CD8-positive, alpha-beta memory T cell (primary cell): ENCODE measurements around the gene C3orf62. TPM values are rescaled to one million over a fixed set of nuclear protein-coding genes. Genes with fewer than 3 reads are reported as not detected.
"Not testable (repeated sequence)": the region's sequence is repeated elsewhere in the genome, so short reads cannot be mapped to it uniquely, and the experiment has no call there.

Experiments used
- CTCF ChIA-PET: fragments of 350-600 bp; sonication (Branson Sonifier 250); formaldehyde crosslinking; loops from one replicate; lab custom pipeline; 2021; ENCODE audit warnings: antibody characterized with exemption; lab: Charles Lee
- POLR2A ChIA-PET: fragments of 350-600 bp; sonication (Branson Sonifier 250); formaldehyde crosslinking; loops from one replicate; lab custom pipeline; 2021; ENCODE audit warnings: antibody characterized with exemption; lab: Charles Lee
- DNase-seq, 5 donors: peaks; one replicate each; pipeline versions ENCODE4 v3.0.0 to v3.0.0-alpha.2; 2020 to 2022; ENCODE audit warnings: mixed read lengths in 1 of 5
- H3K27ac ChIP-seq: one replicate; pipeline ENCODE4 v1.7.0; 2013; ENCODE audit warnings: low read depth, mild to moderate bottlenecking, low read length, moderate library complexity
- H3K27me3 ChIP-seq: 2 replicates; pipeline ENCODE4 v1.7.0; 2013; ENCODE audit warnings: low read length, mild to moderate bottlenecking; ENCODE audit not compliant: insufficient read depth, poor library complexity, severe bottlenecking
- H3K36me3 ChIP-seq: 2 replicates; pipeline ENCODE4 v1.7.0; 2013; ENCODE audit warnings: mild to moderate bottlenecking, low read length, moderate library complexity; ENCODE audit not compliant: insufficient read depth
- H3K4me1 ChIP-seq: 2 replicates; pipeline ENCODE4 v1.7.0; 2013; ENCODE audit warnings: mild to moderate bottlenecking, low read length, moderate library complexity; ENCODE audit not compliant: insufficient read depth
- H3K4me3 ChIP-seq: 2 replicates; pipeline ENCODE4 v1.7.0; 2013; ENCODE audit warnings: mild to moderate bottlenecking, low read length
- H3K9me3 ChIP-seq: 2 replicates; pipeline ENCODE4 v1.7.0; 2013; ENCODE audit warnings: mild to moderate bottlenecking, low read length
- H3K27ac Mint-ChIP-seq, 8 donors: one replicate each; pipeline ENCODE4 v1.8.0; 2020 to 2021; ENCODE audit warnings: mixed read lengths in 8 of 8, mild to moderate bottlenecking in 6 of 8, inconsistent platforms in 3 of 8, moderate library complexity in 3 of 8
- H3K27me3 Mint-ChIP-seq, 2 donors: one replicate each; pipeline ENCODE4 v1.8.0; 2020 to 2021; ENCODE audit warnings: mixed read lengths in 2 of 2, mild to moderate bottlenecking in 1 of 2, moderate library complexity in 1 of 2
- H3K36me3 Mint-ChIP-seq, 3 donors: one replicate each; pipeline ENCODE4 v1.8.0; 2020 to 2021; ENCODE audit warnings: mixed read lengths in 3 of 3, inconsistent platforms in 1 of 3, mild to moderate bottlenecking in 1 of 3
- H3K4me1 Mint-ChIP-seq, 3 donors: one replicate each; pipeline ENCODE4 v1.8.0; 2020 to 2021; ENCODE audit warnings: mixed read lengths in 3 of 3, inconsistent platforms in 1 of 3, mild to moderate bottlenecking in 1 of 3
- H3K4me3 Mint-ChIP-seq, 7 donors: one replicate each; pipeline ENCODE4 v1.8.0; 2020 to 2021; ENCODE audit warnings: mixed read lengths in 7 of 7, mild to moderate bottlenecking in 6 of 7, moderate library complexity in 4 of 7, inconsistent platforms in 2 of 7
- H3K9me3 Mint-ChIP-seq, 5 donors: one replicate each; pipeline ENCODE4 v1.8.0; 2020 to 2022; ENCODE audit warnings: mixed read lengths in 5 of 5, mild to moderate bottlenecking in 3 of 5, moderate library complexity in 2 of 5, inconsistent platforms in 1 of 5
- polyA plus RNA-seq: library from polyadenylated mRNA; unstranded; fragments of 300-500 nt; fragmentation: Illumina TruSeq; gene quantifications from one replicate; pipeline ENCODE4 v1.2.3, GENCODE V29; 2021
- total RNA-seq, 2 experiments: library from RNA; stranded (reverse); gene quantifications; one replicate each; pipeline ENCODE4 v1.2.3, GENCODE V29; 2021

The C3orf62 gene
- total and polyA plus RNA-seq, 3 experiments from 2014 or later: 1.8 to 6.6 (median 6.1) TPM

GRCh38 chr3:49220985-49221563 lies 56.0 kb downstream of the C3orf62 start:
- H3K9me3 Mint-ChIP-seq, H3K4me3 Mint-ChIP-seq, H3K36me3 Mint-ChIP-seq, H3K4me1 ChIP-seq, H3K4me1 Mint-ChIP-seq, H3K36me3 ChIP-seq, H3K27me3 ChIP-seq, H3K4me3 ChIP-seq, DNase-seq, H3K27ac Mint-ChIP-seq, H3K27ac ChIP-seq, H3K9me3 ChIP-seq: not testable (repeated sequence)
- ChIA-PET CTCF (interaction anchor here (1.1 kb wide), 1 partner anchor 17 kb away, joined by 3 read pairs; no protein-coding TSS in a partner anchor), POLR2A (interaction anchor here (0.6 kb wide), 1 partner anchor 30 kb away, joined by 3 read pairs; no protein-coding TSS in a partner anchor)
- peaks cover 4 to 16% of the 10 kb centered on the region in 2 donors for H3K27me3 Mint-ChIP-seq

- Histone ChIP-seq H3K9me3 (no peaks in the 10 kb centered on the region), H3K27ac (no peak overlapping the region), H3K4me1 (no peaks in the 10 kb centered on the region), H3K36me3 (no peaks in the 10 kb centered on the region), H3K27me3 (no peaks in the 10 kb centered on the region), H3K4me3 (no peak overlapping the region)
- Mint-ChIP-seq H3K36me3 (peaks cover 0 to 3% (median 0%) of the 10 kb centered on the region in 3 donors), H3K4me3 (no peak overlapping the region), H3K9me3 (peaks cover 0 to 5% (median 0%) of the 10 kb centered on the region in 5 donors), H3K27me3 (peaks cover 4 to 22% of the 10 kb centered on the region in 2 donors), H3K4me1 (no peaks in the 10 kb centered on the region), H3K27ac (no peak overlapping the region)
- no peak for DNase-seq
- CTCF ChIA-PET: no interaction called here
- POLR2A ChIA-PET: no interaction called here
Measured at GRCh38 chr3:49219132-49219531, 57.9 kb downstream of the C3orf62 start.

Other genes starting within 250 kb of the C3orf62 start
- 100 to 1,000 TPM; 448 to 457 TPM for gene IMPDH2, start 247.8 kb downstream of the C3orf62 start, total RNA-seq
- gene IMPDH2, start 247.8 kb downstream of the C3orf62 start, polyA plus RNA-seq: 76.1 TPM
- gene QRICH1, start 183.2 kb downstream of the C3orf62 start, total RNA-seq: 100 to 1,000 TPM; 122 to 134 TPM
- gene QRICH1, start 183.2 kb downstream of the C3orf62 start, polyA plus RNA-seq: 30.5 TPM
- gene QARS1, start 172.5 kb downstream of the C3orf62 start, total RNA-seq: 100 to 1,000 TPM; 233 to 244 TPM
- gene QARS1, start 172.5 kb downstream of the C3orf62 start, polyA plus RNA-seq: 95.8 TPM
- gene USP19, start 156.4 kb downstream of the C3orf62 start, total RNA-seq: 10 to 100 TPM; 71.8 to 73.9 TPM
- 32.8 TPM for gene USP19, start 156.4 kb downstream of the C3orf62 start, polyA plus RNA-seq
- under 1 TPM; 0.58 to 0.77 TPM for gene LAMB2, start 144.2 kb downstream of the C3orf62 start, total RNA-seq
- gene LAMB2, start 144.2 kb downstream of the C3orf62 start, polyA plus RNA-seq: not detected
- gene CCDC71, start 110.9 kb downstream of the C3orf62 start, total RNA-seq: 10 to 100 TPM; 32.1 to 34.2 TPM
- 0.94 TPM for gene CCDC71, start 110.9 kb downstream of the C3orf62 start, polyA plus RNA-seq
- 1 to 10 TPM; 3.5 to 4.1 TPM for gene KLHDC8B, start 105.6 kb downstream of the C3orf62 start, total RNA-seq
- gene KLHDC8B, start 105.6 kb downstream of the C3orf62 start, polyA plus RNA-seq: 3.0 TPM
- 10 to 100 TPM; 72.6 to 73.0 TPM for gene USP4, start 62.8 kb upstream of the C3orf62 start, total RNA-seq
- 69.9 TPM for gene USP4, start 62.8 kb upstream of the C3orf62 start, polyA plus RNA-seq
- 100 to 1,000 TPM; 223 to 231 TPM for gene GPX1, start 81.1 kb upstream of the C3orf62 start, total RNA-seq
- 140 TPM for gene GPX1, start 81.1 kb upstream of the C3orf62 start, polyA plus RNA-seq
- gene RHOA, start 134.7 kb upstream of the C3orf62 start, total RNA-seq: 100 to 1,000 TPM; 478 to 506 TPM
- 678 TPM for gene RHOA, start 134.7 kb upstream of the C3orf62 start, polyA plus RNA-seq
- 10 to 100 TPM; 21.3 to 23.2 TPM for gene TCTA, start 135.2 kb upstream of the C3orf62 start, total RNA-seq
- 38.4 TPM for gene TCTA, start 135.2 kb upstream of the C3orf62 start, polyA plus RNA-seq
- 1 to 10 TPM; 1.3 to 1.6 TPM for gene AMT, start 145.2 kb upstream of the C3orf62 start, total RNA-seq
- 0.62 TPM for gene AMT, start 145.2 kb upstream of the C3orf62 start, polyA plus RNA-seq
- gene NICN1, start 152.1 kb upstream of the C3orf62 start, total RNA-seq: 10 to 100 TPM; 12.2 to 12.3 TPM
- 7.0 TPM for gene NICN1, start 152.1 kb upstream of the C3orf62 start, polyA plus RNA-seq
- 10 to 100 TPM; 20.9 to 21.2 TPM for gene DAG1, start 193.0 kb upstream of the C3orf62 start, total RNA-seq
- gene DAG1, start 193.0 kb upstream of the C3orf62 start, polyA plus RNA-seq: 7.5 TPM